DND-41 (cell line): Measurements from ENCODE around the gene SMIM9.

ENCODE experiments used
- ATAC-seq: fragments of 200-7000 bp; cut with Tn5 transposase; 3 replicates; pipeline ENCODE4 v1.9.1; 2021; ENCODE audit warnings: low read depth; ENCODE audit not compliant: insufficient read depth
- DNase-seq: peaks from one replicate; pipeline ENCODE4 v3.0.0-alpha.2; 2020
- H2AFZ ChIP-seq: 2 replicates; pipeline ENCODE4 v1.6.0; 2012; ENCODE audit warnings: low read depth, low read length
- H3K27ac ChIP-seq: 2 replicates; pipeline ENCODE4 v1.5.1; 2012; ENCODE audit warnings: low read length, inconsistent platforms
- H3K27me3 ChIP-seq: fragments of 200-600 bp; sonication (generic); 2 replicates; pipeline ENCODE4 v1.6.0; 2012; ENCODE audit warnings: low read length, mild to moderate bottlenecking, inconsistent platforms; ENCODE audit not compliant: insufficient read depth, poor library complexity
- H3K36me3 ChIP-seq: 2 replicates; pipeline ENCODE4 v1.5.1; 2012; ENCODE audit warnings: low read length, inconsistent platforms; ENCODE audit not compliant: insufficient read depth
- H3K4me1 ChIP-seq: 2 replicates; pipeline ENCODE4 v1.5.1; 2012; ENCODE audit warnings: mild to moderate bottlenecking, low read length; ENCODE audit not compliant: insufficient read depth
- H3K4me2 ChIP-seq: 2 replicates; pipeline ENCODE4 v1.6.0; 2012; ENCODE audit warnings: mild to moderate bottlenecking, moderate library complexity, low read length, inconsistent platforms; ENCODE audit not compliant: insufficient read depth
- H3K4me3 ChIP-seq, 2 experiments: fragments of 200-600 bp in 1 of 2; shearing (Covaris generic) in 1 of 2; 2 replicates each; pipeline ENCODE4 v1.5.1; 2012 to 2016; ENCODE audit warnings: inconsistent platforms in 2 of 2, low read length in 2 of 2, mild to moderate bottlenecking in 2 of 2, low read depth in 1 of 2, moderate library complexity in 1 of 2
- H3K79me2 ChIP-seq: 2 replicates; pipeline ENCODE4 v1.6.0; 2012; ENCODE audit warnings: low read length, inconsistent platforms; ENCODE audit not compliant: insufficient read depth
- H3K9ac ChIP-seq: 2 replicates; pipeline ENCODE4 v1.6.0; 2012; ENCODE audit warnings: low read depth, mild to moderate bottlenecking, inconsistent platforms, low read length, moderate library complexity
- H3K9me3 ChIP-seq: 2 replicates; pipeline ENCODE4 v1.5.1; 2012; ENCODE audit warnings: low read length, moderate library complexity, mild to moderate bottlenecking, inconsistent platforms; ENCODE audit not compliant: insufficient read depth, severe bottlenecking
- H4K20me1 ChIP-seq: 2 replicates; pipeline ENCODE4 v1.6.0; 2012; ENCODE audit warnings: low read length; ENCODE audit not compliant: insufficient read depth
- EZH2 ChIP-seq: IDR thresholded peaks from 3 replicates; pipeline ENCODE4 v1.6.1; 2012; ENCODE audit warnings: borderline replicate concordance, low read depth, mild to moderate bottlenecking, moderate library complexity, low read length, inconsistent platforms; ENCODE audit not compliant: severe bottlenecking
- TF ChIP-seq, protein P1 (sequence below): IDR thresholded peaks from 2 replicates; pipeline ENCODE4 v1.5.1; 2012; ENCODE audit warnings: borderline replicate concordance, low read length, moderate library complexity, mild to moderate bottlenecking; ENCODE audit not compliant: poor library complexity, severe bottlenecking; ENCODE audit errors: extremely low read depth

Gene SMIM9

GRCh38 chrX:154775419-154776349 is 58.8 kb downstream of the SMIM9 start:
- Histone ChIP-seq H3K36me3 (peaks cover 64% of the 10 kb centered on the region), H3K79me2 (peaks cover 12% of the 10 kb centered on the region; the same call in 1 of the 2 replicates), H3K27me3 (no peaks in the 10 kb centered on the region), H3K27ac (no peak overlapping the region), H3K9ac (no peak overlapping the region), H4K20me1 (peaks cover 25% of the 10 kb centered on the region), H3K4me2 (no peak overlapping the region), H3K4me1 (no peaks in the 10 kb centered on the region), H3K9me3 (no peaks in the 10 kb centered on the region), H3K4me3 (no peak overlapping the region), H2AFZ (no peak overlapping the region)
- peak; percentile 21 for DNase-seq
- TF ChIP-seq, protein P1, sequence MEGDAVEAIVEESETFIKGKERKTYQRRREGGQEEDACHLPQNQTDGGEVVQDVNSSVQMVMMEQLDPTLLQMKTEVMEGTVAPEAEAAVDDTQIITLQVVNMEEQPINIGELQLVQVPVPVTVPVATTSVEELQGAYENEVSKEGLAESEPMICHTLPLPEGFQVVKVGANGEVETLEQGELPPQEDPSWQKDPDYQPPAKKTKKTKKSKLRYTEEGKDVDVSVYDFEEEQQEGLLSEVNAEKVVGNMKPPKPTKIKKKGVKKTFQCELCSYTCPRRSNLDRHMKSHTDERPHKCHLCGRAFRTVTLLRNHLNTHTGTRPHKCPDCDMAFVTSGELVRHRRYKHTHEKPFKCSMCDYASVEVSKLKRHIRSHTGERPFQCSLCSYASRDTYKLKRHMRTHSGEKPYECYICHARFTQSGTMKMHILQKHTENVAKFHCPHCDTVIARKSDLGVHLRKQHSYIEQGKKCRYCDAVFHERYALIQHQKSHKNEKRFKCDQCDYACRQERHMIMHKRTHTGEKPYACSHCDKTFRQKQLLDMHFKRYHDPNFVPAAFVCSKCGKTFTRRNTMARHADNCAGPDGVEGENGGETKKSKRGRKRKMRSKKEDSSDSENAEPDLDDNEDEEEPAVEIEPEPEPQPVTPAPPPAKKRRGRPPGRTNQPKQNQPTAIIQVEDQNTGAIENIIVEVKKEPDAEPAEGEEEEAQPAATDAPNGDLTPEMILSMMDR = no peak
- no peak for TF ChIP-seq EZH2
- peak; percentile 57; the same call in 2 of the 3 replicates for ATAC-seq

DNA sequence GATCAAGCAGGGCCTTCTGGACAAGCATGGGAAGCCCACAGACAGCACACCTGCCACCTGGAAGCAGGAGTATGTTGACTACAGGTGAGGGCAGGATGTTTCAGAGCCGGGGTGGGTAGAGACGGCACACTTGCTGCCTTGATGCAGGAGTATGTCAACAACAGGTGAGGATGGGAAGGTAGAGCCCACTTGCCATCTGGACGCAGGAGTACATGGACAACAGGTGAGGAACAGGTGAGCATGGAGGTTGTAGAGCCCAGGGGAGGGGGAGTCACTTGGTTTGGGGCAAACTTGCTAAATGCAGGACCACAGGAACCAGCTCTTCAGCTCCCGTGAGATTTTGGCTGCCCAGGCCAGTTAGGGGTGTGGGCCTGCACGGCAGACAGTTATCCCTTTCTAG is 59.8 kb downstream of the SMIM9 start:
- TF ChIP-seq, protein P1 = no peak
- H3K4me3 ChIP-seq = no peak overlapping the region
- H3K27ac ChIP-seq = no peak overlapping the region
- peaks cover 72% of the 10 kb centered on the region for H3K36me3 ChIP-seq
- no peaks in the 10 kb centered on the region for H3K27me3 ChIP-seq
- H2AFZ ChIP-seq = no peak overlapping the region
- ATAC-seq = no peak
- no peaks in the 10 kb centered on the region for H3K9me3 ChIP-seq
- no peak overlapping the region for H3K4me2 ChIP-seq
- no peak for DNase-seq
- peaks cover 28% of the 10 kb centered on the region for H4K20me1 ChIP-seq
- H3K9ac ChIP-seq = no peak overlapping the region
- H3K4me1 ChIP-seq = no peaks in the 10 kb centered on the region
- H3K79me2 ChIP-seq = peaks cover 17% of the 10 kb centered on the region; the same call in 1 of the 2 replicates
